H1 (cell line): ENCODE measurements around the gene OR2F1. TPM values are rescaled to one million over a fixed set of nuclear protein-coding genes. Genes with fewer than 3 reads are reported as not detected.
A peak's percentile ranks its signal among the peaks of the same experiment; 100 is the strongest.

Source experiments
- CTCF ChIA-PET: fragments of 300-600 bp; sonication (Branson Sonifier 250); formaldehyde crosslinking; loops from one replicate; lab custom pipeline; 2021; ENCODE audit not compliant: partially characterized antibody; lab: Charles Lee
- POLR2A ChIA-PET: fragments of 300-600 bp; sonication (Branson Sonifier 250); formaldehyde crosslinking; loops from one replicate; lab custom pipeline; 2021; ENCODE audit warnings: inconsistent platforms; ENCODE audit not compliant: partially characterized antibody; lab: Charles Lee
- DNase-seq, 2 experiments: peaks; one replicate each; pipeline versions ENCODE4 v3.0.0 to v3.0.0-alpha.2; 2010 to 2022; ENCODE audit warnings: low spot score in 2 of 2, low read depth in 1 of 2, mixed read lengths in 1 of 2
- FAIRE-seq: peaks from 2 replicates; lab custom pipeline; 2011; peaks lifted over from hg19 to GRCh38; lab: Jason Lieb, UNC
- H2AFZ ChIP-seq: 2 replicates; pipeline ENCODE4 v1.8.1; 2012; ENCODE audit warnings: low read length, inconsistent platforms
- H2AK5ac ChIP-seq: 2 replicates; pipeline ENCODE4 v1.6.1; 2013; ENCODE audit warnings: low read depth, low read length
- H2BK120ac ChIP-seq: replicated peaks from 2 replicates; pipeline ENCODE3; 2013; ENCODE audit warnings: low read depth, low read length, inconsistent platforms
- H2BK12ac ChIP-seq: 2 replicates; pipeline ENCODE4 v1.6.1; 2013; ENCODE audit warnings: low read depth, low read length
- H2BK15ac ChIP-seq: 2 replicates; pipeline ENCODE4 v1.6.1; 2013; ENCODE audit warnings: low read length
- H2BK20ac ChIP-seq: 2 replicates; pipeline ENCODE4 v1.6.1; 2013; ENCODE audit warnings: low read length
- H2BK5ac ChIP-seq: 2 replicates; pipeline ENCODE4 v1.6.1; 2013; ENCODE audit warnings: low read depth, low read length
- H3K14ac ChIP-seq: 2 replicates; pipeline ENCODE4 v1.6.1; 2013; ENCODE audit warnings: inconsistent platforms; ENCODE audit not compliant: insufficient read length
- H3K18ac ChIP-seq: 2 replicates; pipeline ENCODE4 v1.6.1; 2013; ENCODE audit warnings: low read length; ENCODE audit errors: extremely low read depth
- H3K23ac ChIP-seq: 2 replicates; pipeline ENCODE4 v1.6.1; 2013; ENCODE audit warnings: inconsistent platforms; ENCODE audit not compliant: insufficient read length
- H3K23me2 ChIP-seq: 2 replicates; pipeline ENCODE4 v1.6.1; 2013; ENCODE audit warnings: low read depth, low read length
- H3K27ac ChIP-seq: 2 replicates; pipeline ENCODE4 v1.6.1; 2011; ENCODE audit warnings: low read depth, low read length, inconsistent platforms
- H3K27me3 ChIP-seq, 4 experiments: replicated peaks in 1 of 4; 1 replicate in 1 of 4; 2 replicates in 3 of 4; pipeline versions ENCODE4 v1.6.1 to v1.8.1; 2011 to 2013; ENCODE audit warnings: low read length in 3 of 4, mild to moderate bottlenecking in 3 of 4, inconsistent platforms in 2 of 4, mixed read lengths in 2 of 4, moderate library complexity in 1 of 4; ENCODE audit not compliant: control insufficient read depth in 3 of 4, insufficient read depth in 3 of 4; ENCODE audit errors: extremely low read depth in 1 of 4
- H3K36me3 ChIP-seq, 4 experiments: 2 replicates each; pipeline versions ENCODE4 v1.6.1 to v1.8.1; 2011 to 2013; ENCODE audit warnings: mild to moderate bottlenecking in 4 of 4, low read length in 3 of 4, moderate library complexity in 2 of 4, control low read depth in 1 of 4, inconsistent platforms in 1 of 4; ENCODE audit not compliant: insufficient read depth in 4 of 4, control insufficient read depth in 2 of 4
- H3K4ac ChIP-seq: replicated peaks from 2 replicates; pipeline ENCODE3; 2013; ENCODE audit warnings: low read length, low read depth, mixed read lengths, inconsistent platforms; ENCODE audit not compliant: insufficient read length
- H3K4me1 ChIP-seq, 4 experiments: replicated peaks in 1 of 4; 1 replicate in 1 of 4; 2 replicates in 3 of 4; pipeline versions ENCODE4 v1.6.1 to v1.8.1; 2011 to 2013; ENCODE audit warnings: low read length in 3 of 4, inconsistent platforms in 2 of 4, mixed read lengths in 1 of 4; ENCODE audit not compliant: insufficient read depth in 4 of 4, control insufficient read depth in 3 of 4
- H3K4me2 ChIP-seq, 2 experiments: 2 replicates each; pipeline versions ENCODE4 v1.6.1 to v1.8.1; 2011 to 2013; ENCODE audit warnings: low read depth in 2 of 2, low read length in 2 of 2, control low read depth in 1 of 2, inconsistent platforms in 1 of 2, mild to moderate bottlenecking in 1 of 2; ENCODE audit not compliant: insufficient read depth in 1 of 2
- H3K4me3 ChIP-seq, 4 experiments: fragments of 200-600, 300-600 bp in 1 of 4; sonication (generic), shearing (Covaris generic), sonication (Bioruptor Twin) in 1 of 4; 2 replicates each; pipeline versions ENCODE4 v1.5.1 to v1.8.1; 2011 to 2016; ENCODE audit warnings: low read length in 4 of 4, low read depth in 3 of 4, control low read depth in 2 of 4, inconsistent platforms in 2 of 4, mild to moderate bottlenecking in 2 of 4, mixed read lengths in 1 of 4, moderate library complexity in 1 of 4; ENCODE audit not compliant: insufficient read depth in 2 of 4; ENCODE audit errors: extremely low read depth in 1 of 4
- H3K56ac ChIP-seq: replicated peaks from 2 replicates; pipeline ENCODE3; 2013; ENCODE audit warnings: low read depth, mild to moderate bottlenecking, mixed read lengths, low read length, inconsistent platforms; ENCODE audit not compliant: insufficient read length
- H3K79me1 ChIP-seq: 2 replicates; pipeline ENCODE4 v1.6.1; 2013; ENCODE audit warnings: low read depth, low read length, control low read depth
- H3K79me2 ChIP-seq, 2 experiments: 2 replicates each; pipeline versions ENCODE4 v1.6.1 to v1.8.1; 2012 to 2013; ENCODE audit warnings: low read length in 2 of 2, mild to moderate bottlenecking in 2 of 2, inconsistent platforms in 1 of 2; ENCODE audit not compliant: insufficient read depth in 2 of 2, control insufficient read depth in 1 of 2
- H3K9ac ChIP-seq, 4 experiments: replicated peaks in 1 of 4; 1 replicate in 1 of 4; 2 replicates in 3 of 4; pipeline versions ENCODE4 v1.6.1 to v1.8.1; 2011 to 2013; ENCODE audit warnings: low read depth in 3 of 4, low read length in 3 of 4, control low read depth in 2 of 4, mild to moderate bottlenecking in 2 of 4, moderate library complexity in 2 of 4, inconsistent platforms in 1 of 4; ENCODE audit errors: extremely low read depth in 1 of 4
- H3K9me3 ChIP-seq, 2 experiments: 2 replicates each; pipeline versions ENCODE4 v1.6.1 to v1.8.1; 2012 to 2013; ENCODE audit warnings: mild to moderate bottlenecking in 2 of 2, moderate library complexity in 2 of 2, control low read depth in 1 of 2, inconsistent platforms in 1 of 2, low read depth in 1 of 2, low read length in 1 of 2, mixed read lengths in 1 of 2; ENCODE audit not compliant: insufficient read depth in 2 of 2
- H4K20me1 ChIP-seq, 2 experiments: replicated peaks in 1 of 2; 2 replicates each; pipeline versions ENCODE3 to v1.8.1; 2011 to 2013; ENCODE audit warnings: inconsistent platforms in 2 of 2, low read length in 2 of 2, mild to moderate bottlenecking in 1 of 2; ENCODE audit not compliant: insufficient read depth in 2 of 2, control insufficient read depth in 1 of 2
- H4K5ac ChIP-seq: 2 replicates; pipeline ENCODE4 v1.6.1; 2013; ENCODE audit warnings: low read length, low read depth, mixed read lengths, inconsistent platforms; ENCODE audit not compliant: insufficient read length
- H4K8ac ChIP-seq: 2 replicates; pipeline ENCODE4 v1.8.0; 2013; ENCODE audit warnings: mild to moderate bottlenecking, moderate library complexity, low read length, inconsistent platforms; ENCODE audit not compliant: insufficient read depth; ENCODE audit errors: extremely low read depth
- H4K91ac ChIP-seq: replicated peaks from 2 replicates; pipeline ENCODE3; 2013; ENCODE audit warnings: low read length, mixed read lengths, inconsistent platforms; ENCODE audit not compliant: insufficient read length
- CHD1 ChIP-seq: IDR thresholded peaks from 2 replicates; pipeline ENCODE4 v1.6.1; 2012; ENCODE audit warnings: low read depth, low read length, improper control_type of control experiment
- HDAC2 ChIP-seq, 2 experiments: fragments of 300-600 bp in 1 of 2; sonication (generic) in 1 of 2; IDR thresholded peaks; 2 replicates each; pipeline ENCODE4 v1.6.1; 2011 to 2012; ENCODE audit warnings: low read depth in 2 of 2, low read length in 2 of 2, mild to moderate bottlenecking in 2 of 2, moderate library complexity in 2 of 2, borderline replicate concordance in 1 of 2, inconsistent platforms in 1 of 2
- KDM4A ChIP-seq: IDR thresholded peaks from one replicate; pipeline ENCODE4 v1.7.1; 2012; ENCODE audit warnings: low read depth, mild to moderate bottlenecking, moderate library complexity, low read length, inconsistent platforms; ENCODE audit not compliant: severe bottlenecking
- KDM5A ChIP-seq: fragments of 200-600 bp; IDR thresholded peaks from 2 replicates; pipeline ENCODE4 v1.7.1; 2012; ENCODE audit warnings: mild to moderate bottlenecking, low read length, inconsistent platforms, mixed read lengths
- MAFK ChIP-seq: IDR thresholded peaks from 2 replicates; pipeline ENCODE4 v1.6.1; 2012; ENCODE audit warnings: low read depth, mild to moderate bottlenecking, improper control_type of control experiment, low read length
- POLR2A ChIP-seq, 2 experiments: IDR thresholded peaks; 1 replicate in 1 of 2; 2 replicates in 1 of 2; pipeline ENCODE4 v1.6.1; 2011; ENCODE audit warnings: low read depth in 2 of 2, low read length in 2 of 2, mild to moderate bottlenecking in 2 of 2; ENCODE audit errors: control extremely low read depth in 1 of 2
- SIN3A ChIP-seq, 2 experiments: IDR thresholded peaks in 1 of 2; conservative IDR thresholded peaks in 1 of 2; 2 replicates each; pipeline ENCODE4 v1.6.1; 2011 to 2012; ENCODE audit warnings: low read length in 2 of 2, improper control_type of control experiment in 1 of 2, low read depth in 1 of 2, mild to moderate bottlenecking in 1 of 2
- WGBS, 2 experiments: shearing (Covaris generic) in 1 of 2; methylation state at CpG; one replicate each; pipeline versions ENCODE4 v1.1.6 to v1.1.7; 2013 to 2015; ENCODE audit warnings: low lambda C conversion rate in 2 of 2, mixed read lengths in 2 of 2, inconsistent platforms in 1 of 2, low coverage in 1 of 2, missing lambda C conversion rate in 1 of 2; ENCODE audit not compliant: insufficient replicate concordance in 2 of 2, insufficient coverage in 1 of 2, insufficient read length in 1 of 2; ENCODE audit errors: extremely low coverage in 1 of 2, missing lambda C conversion rate in 1 of 2; 5-methylcytosine and 5-hydroxymethylcytosine counted together
- polyA plus RNA-seq, 7 experiments: library from polyadenylated mRNA; depleted of rRNA in 3 of 7; stranded (reverse) in 5 of 7; unstranded in 2 of 7; fragments of >200 nt in 5 of 7; fragments of 200-250 nt in 2 of 7; gene quantifications; 1 replicate in 5 of 7; 2 replicates in 1 of 7; 4 replicates in 1 of 7; pipeline versions ENCODE4 v1.2.1 to v1.2.3, GENCODE V29; 2011 to 2013; ENCODE audit warnings: missing spikeins in 2 of 7, mixed read lengths in 2 of 7
- total RNA-seq: library from RNA; stranded (reverse); fragmentation: NEBNext Ultra II Directional; extraction: Animal tissue kit (Norgen Biotek cat#: 25700); gene quantifications from 2 replicates; pipeline ENCODE4 v1.2.1, GENCODE V29; 2021
- TF ChIP-seq, protein P1 (sequence below): IDR thresholded peaks from 2 replicates; pipeline ENCODE4 v1.6.1; 2011; ENCODE audit warnings: low read length, improper control_type of control experiment

Gene OR2F1
- total and polyA plus RNA-seq, 2 of the 8 experiments (the other 6 are each of a cell fraction or from before 2014, with no cell fraction given) = 0.19 TPM; not detected in 1

DNA sequence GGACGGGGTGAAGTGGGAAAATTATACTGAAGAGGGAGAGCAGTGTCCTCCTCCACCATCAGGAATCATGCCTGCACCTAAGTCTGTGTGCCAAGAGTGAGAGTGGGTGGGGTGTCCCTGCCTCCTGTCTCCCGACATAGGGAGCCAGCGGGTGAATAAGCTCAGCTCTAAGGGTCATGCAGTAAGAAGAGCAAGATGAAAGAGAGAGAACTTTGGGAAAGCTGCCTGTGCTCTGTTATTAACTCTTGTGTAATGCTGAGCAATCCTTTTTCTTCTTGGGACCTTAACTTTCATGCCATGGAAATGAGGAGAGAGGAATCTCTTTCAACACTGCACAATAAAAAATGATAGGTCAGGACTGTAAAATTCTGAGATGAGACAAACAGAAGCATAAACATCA is 44.8 kb upstream of the OR2F1 start:
- Histone ChIP-seq H3K27me3 (no peaks in the 10 kb centered on the region), H4K20me1 (no peaks in the 10 kb centered on the region), H4K8ac (no peak overlapping the region), H3K4ac (no peak overlapping the region), H2BK5ac (no peak overlapping the region), H3K4me2 (no peak overlapping the region), H2BK120ac (no peak overlapping the region), H3K79me2 (no peaks in the 10 kb centered on the region), H2BK20ac (no peak overlapping the region), H3K4me1 (peaks cover 4 to 19% (median 14%) of the 10 kb centered on the region in 4 experiments; a peak in 6 of 7 replicates), H2AK5ac (no peak overlapping the region), H3K9me3 (no peaks in the 10 kb centered on the region), H3K9ac (no peak overlapping the region), H3K23ac (no peak overlapping the region), H3K4me3 (no peak overlapping the region), H3K27ac (no peak overlapping the region), H2BK12ac (no peak overlapping the region), H3K79me1 (no peaks in the 10 kb centered on the region), H3K18ac (no peak overlapping the region), H2AFZ (no peak overlapping the region), H3K23me2 (no peaks in the 10 kb centered on the region; the same call in 1 of the 2 replicates), H2BK15ac (peak overlapping the region; percentile 48; the same call in 1 of the 2 replicates), H4K91ac (no peak overlapping the region), H3K36me3 (no peaks in the 10 kb centered on the region), H4K5ac (no peak overlapping the region), H3K56ac (no peak overlapping the region), H3K14ac (no peak overlapping the region)
- DNase-seq (no peak), FAIRE-seq (no peak)
- 86% methylated on average over 3 of the region's 3 CpGs; no CpG with 5 or more reads in 1 of the 2 experiments for WGBS, 2 experiments
- ChIA-PET POLR2A (interaction anchor here (0.6 kb wide), 1 partner anchor 517 kb away, joined by 3 read pairs; no protein-coding TSS in a partner anchor), CTCF (no interaction called here)
- TF ChIP-seq MAFK (no peak), SIN3A (conservative IDR thresholded peaks at IDR 0.05 in 1 of 2, IDR thresholded peaks at IDR 0.05 in 1 of 2; ENCODE audit: low read depth in 1 of 2, low read length in 2 of 2) (no peak), HDAC2 (IDR thresholded peaks at IDR 0.05; ENCODE audit: borderline replicate concordance in 1 of 2, low read depth in 2 of 2, low read length in 2 of 2) (no peak), CHD1 (no peak), POLR2A (IDR thresholded peaks at IDR 0.05; ENCODE audit: control extremely low read depth in 1 of 2, low read depth in 2 of 2, low read length in 2 of 2) (no peak), KDM4A (no peak), KDM5A (no peak)
- TF ChIP-seq, protein P1, sequence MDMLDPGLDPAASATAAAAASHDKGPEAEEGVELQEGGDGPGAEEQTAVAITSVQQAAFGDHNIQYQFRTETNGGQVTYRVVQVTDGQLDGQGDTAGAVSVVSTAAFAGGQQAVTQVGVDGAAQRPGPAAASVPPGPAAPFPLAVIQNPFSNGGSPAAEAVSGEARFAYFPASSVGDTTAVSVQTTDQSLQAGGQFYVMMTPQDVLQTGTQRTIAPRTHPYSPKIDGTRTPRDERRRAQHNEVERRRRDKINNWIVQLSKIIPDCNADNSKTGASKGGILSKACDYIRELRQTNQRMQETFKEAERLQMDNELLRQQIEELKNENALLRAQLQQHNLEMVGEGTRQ = no peak
